A549 (cell line): ENCODE results near the gene RTN4RL2. TPM values are rescaled to one million over a fixed set of nuclear protein-coding genes. Genes with fewer than 3 reads are reported as not detected.

Experiments used
- ATAC-seq, 2 experiments: fragments of 200-7000 bp in 1 of 2; fragments of >200 bp in 1 of 2; cut with Nextera tagmentation in 1 of 2; cut with Tn5 transposase in 1 of 2; 3 replicates each; pipeline versions ENCODE4 v1.8.0 to v1.9.1; 2018 to 2020; ENCODE audit warnings: mild to moderate bottlenecking in 1 of 2, moderate library complexity in 1 of 2
- CTCF ChIA-PET: fragments of 300-600 bp; sonication (Branson Sonifier 250); formaldehyde crosslinking; extraction: SDS; loops from one replicate; lab custom pipeline; 2021; ENCODE audit warnings: antibody characterized with exemption, inconsistent platforms; lab: Yijun Ruan, JAX
- POLR2A ChIA-PET: fragments of 350-600 bp; formaldehyde crosslinking; extraction: SDS; loops from one replicate; lab custom pipeline; 2021; ENCODE audit warnings: antibody characterized with exemption, inconsistent platforms; lab: Yijun Ruan, JAX
- DNase-seq, 2 experiments: peaks; one replicate each; pipeline versions ENCODE4 v3.0.0 to v3.0.0-alpha.2; 2011 to 2016; ENCODE audit warnings: low read depth in 1 of 2, low spot score in 1 of 2
- FAIRE-seq: peaks from 2 replicates; lab custom pipeline; 2011; peaks lifted over from hg19 to GRCh38; lab: Jason Lieb, UNC
- H3K27ac ChIP-seq, 2 experiments: fragments of >200 bp; sonication (Bioruptor Twin); formaldehyde crosslinking; 3 replicates each; pipeline ENCODE4 v1.5.1; 2016 to 2017
- H3K4me1 ChIP-seq: fragments of >200 bp; sonication (Bioruptor Twin); formaldehyde crosslinking; 3 replicates; pipeline ENCODE4 v1.6.1; 2016
- H3K4me2 ChIP-seq: fragments of >200 bp; sonication (Bioruptor Twin); formaldehyde crosslinking; 3 replicates; pipeline ENCODE4 v1.6.1; 2016
- H3K4me3 ChIP-seq: fragments of >200 bp; sonication (Bioruptor Twin); formaldehyde crosslinking; 3 replicates; pipeline ENCODE4 v1.5.1; 2016
- H3K9me3 ChIP-seq: fragments of >200 bp; sonication (Bioruptor Twin); formaldehyde crosslinking; 3 replicates; pipeline ENCODE4 v1.6.1; 2016
- BHLHE40 ChIP-seq: IDR thresholded peaks from 2 replicates; pipeline ENCODE4 v1.6.1; 2012; ENCODE audit warnings: low read depth, low read length, inconsistent platforms
- CBX2 ChIP-seq: fragments of 200-600 bp; sonication (generic); IDR thresholded peaks from 2 replicates; pipeline ENCODE4 v1.6.1; 2016; ENCODE audit warnings: low read depth, mild to moderate bottlenecking, borderline replicate concordance
- CBX8 ChIP-seq: fragments of 200-600 bp; sonication (generic); IDR thresholded peaks from 2 replicates; pipeline ENCODE4 v1.6.1; 2016
- CHD2 ChIP-seq: fragments of 150-350 bp; IDR thresholded peaks from 2 replicates; pipeline ENCODE4 v1.6.1; 2014; ENCODE audit warnings: low read length; ENCODE audit not compliant: partially characterized antibody
- EHF ChIP-seq: fragments of 250-450 bp; sonication (Bioruptor Pico); IDR thresholded peaks from 2 replicates; pipeline ENCODE4 v1.5.0; 2020; ENCODE audit warnings: mild to moderate bottlenecking
- EHMT2 ChIP-seq: fragments of 200-600 bp; sonication (generic); IDR thresholded peaks from 2 replicates; pipeline ENCODE4 v1.6.1; 2016; ENCODE audit warnings: antibody characterized with exemption, low read depth, mild to moderate bottlenecking, moderate library complexity
- ESRRA ChIP-seq: fragments of 150-350 bp; IDR thresholded peaks from 2 replicates; pipeline ENCODE4 v1.6.1; 2014; ENCODE audit warnings: mild to moderate bottlenecking, low read length, borderline replicate concordance
- HDAC2 ChIP-seq: fragments of 200-600 bp; sonication (generic); IDR thresholded peaks from 2 replicates; pipeline ENCODE4 v1.6.1; 2016
- HOXB13 ChIP-seq: fragments of 250-450 bp; sonication (Bioruptor Pico); IDR thresholded peaks from 2 replicates; pipeline ENCODE4 v1.5.0; 2020; ENCODE audit warnings: low read depth, mild to moderate bottlenecking, moderate library complexity
- JUN ChIP-seq, 2 experiments: fragments of >200 bp; sonication (Bioruptor Twin); formaldehyde crosslinking; IDR thresholded peaks; 2 replicates in 1 of 2; 3 replicates in 1 of 2; pipeline ENCODE4 v1.6.1; 2016 to 2017
- JUNB ChIP-seq: fragments of >200 bp; sonication (Bioruptor Twin); formaldehyde crosslinking; IDR thresholded peaks from 2 replicates; pipeline ENCODE4 v1.6.1; 2016
- KDM5A ChIP-seq: fragments of 200-600 bp; sonication (generic); IDR thresholded peaks from 2 replicates; pipeline ENCODE4 v1.6.1; 2016; ENCODE audit warnings: antibody characterized with exemption, mild to moderate bottlenecking
- MAZ ChIP-seq: fragments of 150-350 bp; IDR thresholded peaks from 2 replicates; pipeline ENCODE4 v1.6.1; 2014; ENCODE audit warnings: antibody characterized with exemption, low read depth, low read length, borderline replicate concordance
- MYC ChIP-seq: IDR thresholded peaks from 2 replicates; pipeline ENCODE4 v1.6.1; 2012; ENCODE audit warnings: mild to moderate bottlenecking, inconsistent platforms, low read length, improper control_type of control experiment, borderline replicate concordance
- NR3C1 ChIP-seq: fragments of >200 bp; sonication (Bioruptor Twin); formaldehyde crosslinking; IDR thresholded peaks from 3 replicates; pipeline ENCODE4 v1.6.1; 2017
- PHF8 ChIP-seq: fragments of 200-600 bp; sonication (generic); IDR thresholded peaks from 2 replicates; pipeline ENCODE4 v1.6.1; 2016; ENCODE audit warnings: low read depth, mild to moderate bottlenecking, antibody characterized with exemption, moderate library complexity, borderline replicate concordance
- POLR2AphosphoS2 ChIP-seq: conservative IDR thresholded peaks from 2 replicates; pipeline ENCODE4 v1.6.1; 2012; ENCODE audit warnings: low read length, improper control_type of control experiment, inconsistent platforms
- SMC3 ChIP-seq: fragments of >200 bp; sonication (Bioruptor Twin); formaldehyde crosslinking; IDR thresholded peaks from 3 replicates; pipeline ENCODE4 v1.6.1; 2018; ENCODE audit warnings: inconsistent platforms
- SREBF2 ChIP-seq: fragments of 450-650 bp; IDR thresholded peaks from 2 replicates; pipeline ENCODE4 v1.6.1; 2014; ENCODE audit warnings: mild to moderate bottlenecking, moderate library complexity
- TFCP2L1 ChIP-seq: fragments of 250-450 bp; sonication (Bioruptor Pico); IDR thresholded peaks from 2 replicates; pipeline ENCODE4 v1.5.0; 2021; ENCODE audit warnings: mild to moderate bottlenecking
- TP53 ChIP-seq: fragments of 250-450 bp; sonication (Bioruptor Pico); IDR thresholded peaks from 2 replicates; pipeline ENCODE4 v1.5.0; 2021; ENCODE audit warnings: mild to moderate bottlenecking, moderate library complexity
- ZFP36 ChIP-seq: fragments of 450-650 bp; IDR thresholded peaks from 2 replicates; pipeline ENCODE4 v1.6.1; 2014; ENCODE audit warnings: borderline replicate concordance; ENCODE audit not compliant: partially characterized antibody
- ZNF302 ChIP-seq: fragments of 250-450 bp; sonication (Bioruptor Pico); IDR thresholded peaks from 2 replicates; pipeline ENCODE4 v1.9.0; 2021; ENCODE audit warnings: inconsistent platforms, mild to moderate bottlenecking, moderate library complexity
- WGBS: methylation state at CpG from one replicate; pipeline ENCODE4 v1.1.6; 2017; ENCODE audit errors: missing lambda C conversion rate; 5-methylcytosine and 5-hydroxymethylcytosine counted together
- polyA plus RNA-seq, 4 experiments: library from polyadenylated mRNA; depleted of rRNA in 3 of 4; stranded (reverse); fragments of >200 nt; fragmentation: RNase III in 1 of 4; extraction: RNeasy Plus Mini Kit Qiagen cat#74134 plus additional on column Dnase treatment in 1 of 4; gene quantifications; 2 replicates in 3 of 4; 3 replicates in 1 of 4; pipeline ENCODE4 v1.2.3, GENCODE V29; 2011 to 2017
- TF ChIP-seq, protein P1 (sequence below): fragments of 250-450 bp; sonication (Bioruptor Pico); IDR thresholded peaks from 2 replicates; pipeline ENCODE4 v1.5.0; 2020; ENCODE audit warnings: low read depth, mild to moderate bottlenecking, moderate library complexity
- TF ChIP-seq, protein P2 (sequence below): IDR thresholded peaks from 2 replicates; pipeline ENCODE4 v1.6.1; 2012
- TF ChIP-seq, protein P3 (sequence below): IDR thresholded peaks from 2 replicates; pipeline ENCODE4 v1.6.1; 2012
- TF ChIP-seq, protein P4 (sequence below): fragments of >200 bp; sonication (Bioruptor Twin); formaldehyde crosslinking; IDR thresholded peaks from 3 replicates; pipeline ENCODE4 v1.6.1; 2016
- TF ChIP-seq, protein P5 (sequence below): fragments of >200 bp; sonication (Bioruptor Twin); formaldehyde crosslinking; IDR thresholded peaks from 2 replicates; pipeline ENCODE4 v1.6.1; 2016

Gene RTN4RL2
- polyA plus RNA-seq, 2 of the 4 experiments (the other 2 are of a cell fraction), result 9.2 to 23.7 TPM

DNA sequence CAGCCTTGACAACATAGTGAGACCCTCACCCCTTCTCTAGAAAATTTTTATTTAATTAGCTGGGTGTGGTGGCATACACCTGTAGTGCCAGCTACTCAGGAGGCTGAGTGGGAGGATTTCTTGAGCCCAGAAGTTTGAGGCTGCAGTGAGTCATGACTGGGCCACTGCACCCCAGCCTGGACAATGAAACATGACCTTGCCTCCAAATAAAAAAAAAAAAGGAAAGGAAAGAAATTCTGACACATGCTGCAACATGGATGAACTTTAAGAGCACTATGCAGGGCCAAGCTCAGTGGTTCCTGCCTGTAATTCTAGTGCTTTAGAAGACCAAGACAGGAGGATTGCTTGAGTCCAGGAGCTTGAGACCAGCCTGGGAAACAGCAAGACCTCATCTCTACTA, 42.2 kb upstream of the RTN4RL2 start:
- ChIA-PET POLR2A (no interaction called here), CTCF (interaction anchor here (0.7 to 2.2 kb wide), 8 partner anchors 13 to 72 kb away, joined by 3 to 13 read pairs (median 4); no protein-coding TSS in a partner anchor)
- Histone ChIP-seq H3K4me1 (0 out of 3 replicates have a peak, but pooled peaks cover 4% of the 10 kb centered on the region), H3K27ac (no peak overlapping the region), H3K4me3 (no peak overlapping the region), H3K9me3 (no peaks in the 10 kb centered on the region), H3K4me2 (no peak overlapping the region)
- no peak for DNase-seq
- FAIRE-seq, result no peak
- TF ChIP-seq TFCP2L1 (CRISPR knock-in tag) (no peak), CBX8 (no peak), SREBF2 (no peak), TP53 (no peak), KDM5A (no peak), CBX2 (no peak), SMC3 (no peak), EHMT2 (no peak), ZNF302 (CRISPR knock-in tag) (no peak), NR3C1 (no peak), PHF8 (no peak), HOXB13 (CRISPR knock-in tag) (no peak), JUN (IDR thresholded peaks at IDR 0.05) (no peak), POLR2AphosphoS2 (no peak), MYC (no peak)
- TF ChIP-seq, protein P1, sequence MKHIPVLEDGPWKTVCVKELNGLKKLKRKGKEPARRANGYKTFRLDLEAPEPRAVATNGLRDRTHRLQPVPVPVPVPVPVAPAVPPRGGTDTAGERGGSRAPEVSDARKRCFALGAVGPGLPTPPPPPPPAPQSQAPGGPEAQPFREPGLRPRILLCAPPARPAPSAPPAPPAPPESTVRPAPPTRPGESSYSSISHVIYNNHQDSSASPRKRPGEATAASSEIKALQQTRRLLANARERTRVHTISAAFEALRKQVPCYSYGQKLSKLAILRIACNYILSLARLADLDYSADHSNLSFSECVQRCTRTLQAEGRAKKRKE (CRISPR knock-in tag), result no peak
- TF ChIP-seq, protein P2, sequence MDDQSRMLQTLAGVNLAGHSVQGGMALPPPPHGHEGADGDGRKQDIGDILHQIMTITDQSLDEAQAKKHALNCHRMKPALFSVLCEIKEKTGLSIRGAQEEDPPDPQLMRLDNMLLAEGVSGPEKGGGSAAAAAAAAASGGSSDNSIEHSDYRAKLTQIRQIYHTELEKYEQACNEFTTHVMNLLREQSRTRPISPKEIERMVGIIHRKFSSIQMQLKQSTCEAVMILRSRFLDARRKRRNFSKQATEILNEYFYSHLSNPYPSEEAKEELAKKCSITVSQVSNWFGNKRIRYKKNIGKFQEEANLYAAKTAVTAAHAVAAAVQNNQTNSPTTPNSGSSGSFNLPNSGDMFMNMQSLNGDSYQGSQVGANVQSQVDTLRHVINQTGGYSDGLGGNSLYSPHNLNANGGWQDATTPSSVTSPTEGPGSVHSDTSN, result no peak
- TF ChIP-seq, protein P3, sequence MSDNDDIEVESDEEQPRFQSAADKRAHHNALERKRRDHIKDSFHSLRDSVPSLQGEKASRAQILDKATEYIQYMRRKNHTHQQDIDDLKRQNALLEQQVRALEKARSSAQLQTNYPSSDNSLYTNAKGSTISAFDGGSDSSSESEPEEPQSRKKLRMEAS, result no peak
- ATAC-seq, result no peak

DNA sequence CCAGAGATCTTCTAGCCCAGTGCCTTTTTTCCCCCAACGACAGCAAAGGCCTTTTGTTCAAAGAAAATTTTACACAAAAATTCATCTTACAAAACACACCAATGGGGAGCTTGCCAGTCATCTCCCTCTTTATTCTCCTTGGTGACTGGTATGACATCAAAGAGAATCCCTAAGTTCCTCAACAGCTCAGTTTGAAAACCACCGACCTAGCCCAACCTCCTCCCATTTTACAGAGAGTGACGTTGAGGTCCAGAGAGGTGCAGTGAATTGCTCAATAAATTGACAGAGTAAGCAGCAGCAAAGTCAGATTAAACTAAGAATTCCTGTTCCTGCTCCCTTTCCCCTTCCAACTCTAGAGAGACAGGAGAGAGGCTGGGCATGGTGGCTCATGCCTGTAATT, 41.2 kb upstream of the RTN4RL2 start:
- DNase-seq (no peak), ATAC-seq (no peak), FAIRE-seq (no peak)
- POLR2A ChIA-PET, result no interaction called here
- H3K9me3 ChIP-seq, result no peaks in the 10 kb centered on the region
- no peak overlapping the region for H3K4me3 ChIP-seq
- no peak overlapping the region for H3K27ac ChIP-seq
- CTCF ChIA-PET, result interaction anchor here (0.8 to 2.2 kb wide), 8 partner anchors 14 to 73 kb away, joined by 3 to 13 read pairs (median 4); no protein-coding TSS in a partner anchor
- TF ChIP-seq JUNB (no peak), EHF (no peak), ESRRA (no peak), BHLHE40 (no peak), ZNF302 (CRISPR knock-in tag) (no peak), TP53 (no peak), CHD2 (no peak), MAZ (no peak), HDAC2 (no peak), POLR2AphosphoS2 (no peak), ZFP36 (no peak)
- TF ChIP-seq, protein P4, sequence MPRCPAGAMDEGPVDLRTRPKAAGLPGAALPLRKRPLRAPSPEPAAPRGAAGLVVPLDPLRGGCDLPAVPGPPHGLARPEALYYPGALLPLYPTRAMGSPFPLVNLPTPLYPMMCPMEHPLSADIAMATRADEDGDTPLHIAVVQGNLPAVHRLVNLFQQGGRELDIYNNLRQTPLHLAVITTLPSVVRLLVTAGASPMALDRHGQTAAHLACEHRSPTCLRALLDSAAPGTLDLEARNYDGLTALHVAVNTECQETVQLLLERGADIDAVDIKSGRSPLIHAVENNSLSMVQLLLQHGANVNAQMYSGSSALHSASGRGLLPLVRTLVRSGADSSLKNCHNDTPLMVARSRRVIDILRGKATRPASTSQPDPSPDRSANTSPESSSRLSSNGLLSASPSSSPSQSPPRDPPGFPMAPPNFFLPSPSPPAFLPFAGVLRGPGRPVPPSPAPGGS, result no peak
- TF ChIP-seq, protein P3, result no peak
- TF ChIP-seq, protein P5, sequence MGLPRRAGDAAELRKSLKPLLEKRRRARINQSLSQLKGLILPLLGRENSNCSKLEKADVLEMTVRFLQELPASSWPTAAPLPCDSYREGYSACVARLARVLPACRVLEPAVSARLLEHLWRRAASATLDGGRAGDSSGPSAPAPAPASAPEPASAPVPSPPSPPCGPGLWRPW, result no peak
- 30% methylated on average over 3 of the region's 3 CpGs for WGBS
- H3K4me1 ChIP-seq, result 0 out of 3 replicates have a peak, but pooled peaks cover 4% of the 10 kb centered on the region
- no peak overlapping the region for H3K4me2 ChIP-seq
